Measurements from ENCODE around the gene SPRTN.

- no peak for TF ChIP-seq POLR2A (IDR thresholded peaks at IDR 0.05)
- no peak for TF ChIP-seq CTCF (IDR thresholded peaks at IDR 0.05)
- no peak for TF ChIP-seq POLR2AphosphoS5 (IDR thresholded peaks at IDR 0.05)
Observed at GRCh38 chr1:231353086-231353485, 15.0 kb downstream of the SPRTN start.

Measured in breast epithelium (tissue), 3 donors.